Measurements from ENCODE around the gene SCYL1.

The SCYL1 gene

GRCh38 chr11:65581928-65582327, 57.0 kb downstream of the SCYL1 start:
- DNase-seq (ENCODE audit: low read depth, low spot score) = no peak

- no peak for DNase-seq (ENCODE audit: low read depth, low spot score)
Measured at GRCh38 chr11:65583589-65583988, 58.7 kb downstream of the SCYL1 start.

GRCh38 chr11:65584106-65584505, 59.2 kb downstream of the SCYL1 start:
- no peak for DNase-seq (ENCODE audit: low read depth, low spot score)

GRCh38 chr11:65584723-65585171, 59.9 kb downstream of the SCYL1 start:
- no peak for DNase-seq (ENCODE audit: low read depth, low spot score)

GRCh38 chr11:65585396-65586246, 60.7 kb downstream of the SCYL1 start:
- no peak for DNase-seq (ENCODE audit: low read depth, low spot score)

GRCh38 chr11:65586247-65586630, 61.4 kb downstream of the SCYL1 start:
- no peak for DNase-seq (ENCODE audit: low read depth, low spot score)

DNA sequence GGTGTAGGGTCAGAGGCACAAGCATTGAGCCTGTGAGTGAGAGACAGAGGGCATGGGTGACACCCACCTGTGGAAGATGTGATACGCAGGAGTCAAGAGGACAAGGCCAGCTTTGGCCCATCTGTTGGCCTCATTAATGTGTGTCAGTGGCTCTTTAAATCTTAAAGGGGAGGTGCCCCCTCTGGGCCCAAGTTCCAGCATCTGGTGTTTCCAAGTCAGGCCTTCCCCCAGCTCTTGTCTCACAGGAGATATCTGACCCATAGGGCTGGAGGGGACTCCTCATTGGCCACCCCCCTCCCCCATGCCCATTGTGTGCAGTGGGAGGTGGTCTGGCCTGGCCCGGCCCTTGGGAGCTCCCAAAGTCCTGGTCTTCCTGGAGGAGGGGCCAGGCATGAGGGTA, 61.8 kb downstream of the SCYL1 start:
- DNase-seq (ENCODE audit: low read depth, low spot score) = no peak

All from brain pericyte (primary cell).